SK-N-MC (cell line): ENCODE results near the gene CD19.

ENCODE experiments used
- EZH2 ChIP-seq: fragments of 200-600 bp; sonication (generic); IDR thresholded peaks from one replicate; pipeline ENCODE4 v1.6.1; 2017; ENCODE audit warnings: antibody characterized with exemption
- FOXP2 ChIP-seq: optimal IDR thresholded peaks from 2 replicates; pipeline ENCODE3; 2011; ENCODE audit warnings: mild to moderate bottlenecking, moderate library complexity; ENCODE audit not compliant: insufficient read depth; ENCODE audit errors: extremely low read length, control extremely low read depth
- POLR2AphosphoS5 ChIP-seq: IDR thresholded peaks from 2 replicates; pipeline ENCODE4 v1.6.1; 2012; ENCODE audit warnings: mild to moderate bottlenecking, low read depth, low read length, borderline replicate concordance

DNA sequence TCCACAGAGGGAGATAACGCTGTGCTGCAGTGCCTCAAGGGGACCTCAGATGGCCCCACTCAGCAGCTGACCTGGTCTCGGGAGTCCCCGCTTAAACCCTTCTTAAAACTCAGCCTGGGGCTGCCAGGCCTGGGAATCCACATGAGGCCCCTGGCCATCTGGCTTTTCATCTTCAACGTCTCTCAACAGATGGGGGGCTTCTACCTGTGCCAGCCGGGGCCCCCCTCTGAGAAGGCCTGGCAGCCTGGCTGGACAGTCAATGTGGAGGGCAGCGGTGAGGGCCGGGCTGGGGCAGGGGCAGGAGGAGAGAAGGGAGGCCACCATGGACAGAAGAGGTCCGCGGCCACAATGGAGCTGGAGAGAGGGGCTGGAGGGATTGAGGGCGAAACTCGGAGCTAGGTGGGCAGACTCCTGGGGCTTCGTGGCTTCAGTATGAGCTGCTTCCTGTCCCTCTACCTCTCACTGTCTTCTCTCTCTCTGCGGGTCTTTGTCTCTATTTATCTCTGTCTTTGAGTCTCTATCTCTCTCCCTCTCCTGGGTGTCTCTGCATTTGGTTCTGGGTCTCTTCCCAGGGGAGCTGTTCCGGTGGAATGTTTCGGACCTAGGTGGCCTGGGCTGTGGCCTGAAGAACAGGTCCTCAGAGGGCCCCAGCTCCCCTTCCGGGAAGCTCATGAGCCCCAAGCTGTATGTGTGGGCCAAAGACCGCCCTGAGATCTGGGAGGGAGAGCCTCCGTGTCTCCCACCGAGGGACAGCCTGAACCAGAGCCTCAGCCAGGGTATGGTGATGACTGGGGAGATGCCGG, 769 bp downstream of the CD19 start:
- TF ChIP-seq EZH2 (no peak), POLR2AphosphoS5 (no peak), FOXP2 (no peak)
